Left ventricle myocardium superior (tissue), 1 donor: Measurements from ENCODE around the gene JAKMIP2. TPM values are rescaled to one million over a fixed set of nuclear protein-coding genes. Genes with fewer than 3 reads are reported as not detected.

Experiments used
- ATAC-seq: fragments of 200-7000 bp; cut with Tn5 transposase; one replicate; pipeline ENCODE4 v1.9.1; 2020; ENCODE audit warnings: mild to moderate bottlenecking, moderate library complexity
- DNase-seq: peaks from one replicate; pipeline ENCODE4 v3.0.0-alpha.2; 2020
- intact Hi-C: fragments of 100-400 bp; cut with micrococcal nuclease; formaldehyde crosslinking; loops from one replicate; pipeline ENCODE4 v1.11.0; 2022
- total RNA-seq: library from RNA; stranded (reverse); fragmentation: NEBNext Ultra II Directional; extraction: Animal tissue kit (Norgen Biotek cat#: 25700); gene quantifications from one replicate; pipeline ENCODE4 v1.2.1, GENCODE V29; 2021
- donor health status: DM: no; HTN: yes; CAD: no; lungs with severe emphysema.

JAKMIP2 gene
- total RNA-seq, 1 donor from 2014 or later: 0.50 TPM

- ATAC-seq: no peak
- intact Hi-C loops: no loop called here
- DNase-seq: no peak
Observed at GRCh38 chr5:147713550-147714295, 68.8 kb downstream of the JAKMIP2 start.

GRCh38 chr5:147712598-147712997, 69.9 kb downstream of the JAKMIP2 start:
- intact Hi-C loops: no loop called here

GRCh38 chr5:147712019-147712418, 70.5 kb downstream of the JAKMIP2 start:
- ATAC-seq: no peak
- intact Hi-C loops: no loop called here
- no peak for DNase-seq

More at GRCh38 chr5:147712598-147712997, 69.9 kb downstream of the JAKMIP2 start:
- ATAC-seq (no peak), DNase-seq (no peak)

- no peak for ATAC-seq
- intact Hi-C loops: no loop called here
- no peak for DNase-seq
Observed at GRCh38 chr5:147711019-147711418, 71.5 kb downstream of the JAKMIP2 start.

GRCh38 chr5:147708708-147709107, 73.8 kb downstream of the JAKMIP2 start:
- ATAC-seq (no peak), DNase-seq (no peak)
- intact Hi-C loops: no loop called here

GRCh38 chr5:147704544-147704943, 78.0 kb downstream of the JAKMIP2 start:
- intact Hi-C loops: no loop called here
- ATAC-seq (no peak), DNase-seq (no peak)

GRCh38 chr5:147701468-147701867, 81.1 kb downstream of the JAKMIP2 start:
- ATAC-seq: no peak
- no peak for DNase-seq
- intact Hi-C loops: no loop called here

GRCh38 chr5:147699496-147700088, 82.9 kb downstream of the JAKMIP2 start:
- ATAC-seq (no peak), DNase-seq (no peak)
- intact Hi-C loops: no loop called here

GRCh38 chr5:147697380-147697779, 85.1 kb downstream of the JAKMIP2 start:
- intact Hi-C loops: no loop called here
- ATAC-seq: no peak
- DNase-seq: no peak

GRCh38 chr5:147694772-147695171, 87.8 kb downstream of the JAKMIP2 start:
- intact Hi-C loops: no loop called here

GRCh38 chr5:147693233-147693632, 89.3 kb downstream of the JAKMIP2 start:
- no peak for ATAC-seq

More at GRCh38 chr5:147694772-147695171, 87.8 kb downstream of the JAKMIP2 start:
- DNase-seq (no peak), ATAC-seq (no peak)

GRCh38 chr5:147691130-147691529, 91.4 kb downstream of the JAKMIP2 start:
- ATAC-seq: peak; percentile 72
- DNase-seq: no peak
- intact Hi-C loops: no loop called here

More at GRCh38 chr5:147693233-147693632, 89.3 kb downstream of the JAKMIP2 start:
- intact Hi-C loops: no loop called here
- DNase-seq: no peak

- intact Hi-C loops: no loop called here
- DNase-seq (no peak), ATAC-seq (peak; percentile 44)
Observed at GRCh38 chr5:147690595-147690994, 91.9 kb downstream of the JAKMIP2 start.

- intact Hi-C loops: no loop called here
- no peak for DNase-seq
- ATAC-seq: peak; percentile 60
Observed at GRCh38 chr5:147689426-147689825, 93.1 kb downstream of the JAKMIP2 start.

GRCh38 chr5:147688656-147689356, 93.7 kb downstream of the JAKMIP2 start:
- ATAC-seq (peak; percentile 85), DNase-seq (no peak)
- intact Hi-C loops: no loop called here

GRCh38 chr5:147687118-147687517, 95.4 kb downstream of the JAKMIP2 start:
- intact Hi-C loops: no loop called here
- no peak for DNase-seq
- ATAC-seq: no peak

- intact Hi-C loops: no loop called here
- ATAC-seq: no peak
Observed at GRCh38 chr5:147686421-147686820, 96.1 kb downstream of the JAKMIP2 start.

GRCh38 chr5:147685993-147686392, 96.5 kb downstream of the JAKMIP2 start:
- intact Hi-C loops: no loop called here
- no peak for DNase-seq
- ATAC-seq: no peak

More at GRCh38 chr5:147686421-147686820, 96.1 kb downstream of the JAKMIP2 start:
- DNase-seq: no peak

GRCh38 chr5:147675168-147675567, 107.4 kb downstream of the JAKMIP2 start:
- intact Hi-C loops: no loop called here

GRCh38 chr5:147674411-147674810, 108.1 kb downstream of the JAKMIP2 start:
- intact Hi-C loops: no loop called here
- DNase-seq (no peak), ATAC-seq (no peak)

More at GRCh38 chr5:147675168-147675567, 107.4 kb downstream of the JAKMIP2 start:
- no peak for ATAC-seq
- no peak for DNase-seq
